ENCODE results near the gene CASTOR2.
A peak's percentile ranks its signal among the peaks of the same experiment; 100 is the strongest.
"Not testable (repeated sequence)": the region's sequence is repeated elsewhere in the genome, so short reads cannot be mapped to it uniquely, and the experiment has no call there.

Gene CASTOR2

DNA sequence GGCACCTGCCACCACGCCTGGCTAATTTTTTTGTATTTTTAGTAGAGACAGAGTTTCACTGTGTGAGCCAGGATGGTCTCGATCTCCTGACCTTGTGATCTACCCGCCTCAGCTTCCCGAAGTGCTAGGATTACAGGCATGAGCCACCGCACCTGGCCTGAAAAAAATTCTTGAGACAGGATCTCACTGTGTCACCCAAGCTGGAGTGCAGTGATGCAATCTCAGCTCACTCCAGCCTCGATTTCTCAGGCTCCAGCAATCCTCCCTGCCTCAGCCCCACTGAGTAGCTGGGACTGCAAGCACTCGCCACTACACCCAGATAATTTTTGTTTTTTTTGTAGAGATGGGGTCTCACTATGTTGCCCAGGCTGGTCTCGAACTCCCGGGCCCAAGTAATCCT lies 13.0 kb downstream of the CASTOR2 start:
- not testable (repeated sequence) for H3K4me3 ChIP-seq (ENCODE audit: control insufficient read depth, low read depth, low read length); DNase-seq (ENCODE audit: low read depth)

DNA sequence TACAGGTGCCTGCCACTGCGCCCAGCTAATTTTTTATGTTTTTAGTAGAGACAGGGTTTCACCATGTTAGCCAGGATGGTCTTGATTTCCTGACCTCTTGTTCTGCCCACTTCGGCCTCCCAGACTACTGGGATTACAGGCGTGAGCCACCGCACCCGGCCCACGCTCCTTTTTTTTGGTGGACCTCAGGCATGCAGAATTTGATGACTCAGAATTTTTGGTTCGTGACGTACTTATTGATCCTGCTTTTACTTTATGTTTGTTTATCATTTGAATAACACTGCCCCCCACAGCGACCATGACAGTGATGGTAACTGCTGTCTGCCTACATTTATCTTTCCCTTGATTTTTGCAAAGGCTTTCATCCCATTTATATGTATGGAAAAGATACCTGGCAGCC lies 23.9 kb downstream of the CASTOR2 start:
- not testable (repeated sequence) for H3K4me3 ChIP-seq (ENCODE audit: control insufficient read depth, low read depth, low read length)
- DNase-seq (ENCODE audit: low read depth): peak; percentile 75

DNA sequence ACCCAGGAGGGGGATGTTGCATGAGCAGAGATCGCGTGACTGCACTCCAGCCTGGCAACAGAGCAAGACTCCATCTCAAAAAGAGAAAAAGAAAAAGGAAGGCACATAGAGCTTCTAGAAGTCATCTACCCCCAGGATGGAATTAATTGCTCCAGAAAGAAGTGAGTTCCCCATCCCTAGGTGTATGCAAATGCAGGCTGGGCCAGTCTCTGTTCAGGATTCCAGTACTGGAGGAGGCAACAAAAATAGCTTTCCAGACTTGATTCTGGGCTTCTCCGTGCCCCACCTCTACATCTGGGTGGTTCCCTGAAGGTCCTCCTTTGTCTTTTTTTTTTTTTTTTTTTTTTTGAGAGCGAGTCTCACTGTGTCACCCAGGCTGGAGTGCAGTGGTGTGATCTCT lies 28.6 kb downstream of the CASTOR2 start:
- no peak overlapping the region for H3K4me3 ChIP-seq (ENCODE audit: control insufficient read depth, low read depth, low read length)
- TF ChIP-seq, protein P1, sequence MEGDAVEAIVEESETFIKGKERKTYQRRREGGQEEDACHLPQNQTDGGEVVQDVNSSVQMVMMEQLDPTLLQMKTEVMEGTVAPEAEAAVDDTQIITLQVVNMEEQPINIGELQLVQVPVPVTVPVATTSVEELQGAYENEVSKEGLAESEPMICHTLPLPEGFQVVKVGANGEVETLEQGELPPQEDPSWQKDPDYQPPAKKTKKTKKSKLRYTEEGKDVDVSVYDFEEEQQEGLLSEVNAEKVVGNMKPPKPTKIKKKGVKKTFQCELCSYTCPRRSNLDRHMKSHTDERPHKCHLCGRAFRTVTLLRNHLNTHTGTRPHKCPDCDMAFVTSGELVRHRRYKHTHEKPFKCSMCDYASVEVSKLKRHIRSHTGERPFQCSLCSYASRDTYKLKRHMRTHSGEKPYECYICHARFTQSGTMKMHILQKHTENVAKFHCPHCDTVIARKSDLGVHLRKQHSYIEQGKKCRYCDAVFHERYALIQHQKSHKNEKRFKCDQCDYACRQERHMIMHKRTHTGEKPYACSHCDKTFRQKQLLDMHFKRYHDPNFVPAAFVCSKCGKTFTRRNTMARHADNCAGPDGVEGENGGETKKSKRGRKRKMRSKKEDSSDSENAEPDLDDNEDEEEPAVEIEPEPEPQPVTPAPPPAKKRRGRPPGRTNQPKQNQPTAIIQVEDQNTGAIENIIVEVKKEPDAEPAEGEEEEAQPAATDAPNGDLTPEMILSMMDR (conservative IDR thresholded peaks at IDR 0.05; ENCODE audit: control insufficient read depth, insufficient read depth, low read depth, low read length): no peak
- no peak for DNase-seq (ENCODE audit: low read depth)

DNA sequence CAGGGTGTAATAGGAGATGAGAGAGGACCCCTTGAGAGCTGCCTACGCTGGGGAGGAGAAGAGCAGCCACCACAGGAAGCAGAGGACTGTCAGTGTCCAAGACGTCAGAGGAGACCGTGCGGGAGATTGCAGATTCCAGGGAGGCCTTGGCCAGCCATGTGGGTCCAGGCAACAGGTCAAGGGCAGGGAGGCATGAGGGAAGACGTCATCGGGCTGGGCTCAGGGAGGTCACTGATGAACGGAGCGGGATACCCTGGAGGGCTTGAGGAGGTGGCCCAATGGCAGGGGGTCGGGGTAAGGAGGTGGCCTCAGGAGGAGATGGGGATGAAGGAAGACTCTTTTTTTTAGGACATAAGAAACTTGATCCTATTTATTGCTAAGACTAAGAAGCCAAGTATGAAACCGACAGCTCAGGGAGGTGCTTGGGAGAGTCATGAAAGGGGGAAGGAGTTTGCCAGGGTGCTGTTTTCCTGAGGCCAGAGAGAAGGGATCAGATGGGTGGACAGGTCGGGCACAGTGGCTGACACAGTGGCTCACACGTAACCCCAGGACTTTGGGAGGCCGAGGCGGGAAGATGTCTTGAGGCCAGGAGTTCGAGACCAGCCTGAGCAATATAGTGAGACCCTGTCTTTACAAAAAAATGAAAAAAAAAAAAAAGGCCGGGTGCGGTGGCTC lies 30.5 kb downstream of the CASTOR2 start:
- DNase-seq (ENCODE audit: low read depth); H3K4me3 ChIP-seq (ENCODE audit: control insufficient read depth, low read depth, low read length): not testable (repeated sequence)

DNA sequence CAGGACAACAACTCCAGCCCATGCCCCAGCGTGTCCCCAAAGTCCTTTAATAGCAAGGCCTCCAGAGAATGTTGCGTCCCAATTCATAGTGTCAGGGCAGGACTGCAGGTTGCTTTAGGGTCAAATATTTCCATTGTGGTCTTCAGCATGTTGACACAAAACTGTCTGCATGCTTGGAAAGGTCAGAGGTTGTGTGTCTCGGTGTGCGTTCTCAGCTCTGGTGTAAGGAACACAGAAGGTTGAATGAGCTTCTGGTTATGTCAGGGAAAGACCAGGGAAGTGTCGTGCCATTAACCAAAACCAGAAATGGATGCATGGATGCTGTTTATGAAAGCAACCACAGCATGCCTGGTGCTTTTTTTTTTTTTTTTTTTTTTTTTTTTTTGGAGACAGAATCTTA lies 31.9 kb downstream of the CASTOR2 start:
- not testable (repeated sequence) for H3K4me3 ChIP-seq (ENCODE audit: control insufficient read depth, low read depth, low read length); DNase-seq (ENCODE audit: low read depth)

DNA sequence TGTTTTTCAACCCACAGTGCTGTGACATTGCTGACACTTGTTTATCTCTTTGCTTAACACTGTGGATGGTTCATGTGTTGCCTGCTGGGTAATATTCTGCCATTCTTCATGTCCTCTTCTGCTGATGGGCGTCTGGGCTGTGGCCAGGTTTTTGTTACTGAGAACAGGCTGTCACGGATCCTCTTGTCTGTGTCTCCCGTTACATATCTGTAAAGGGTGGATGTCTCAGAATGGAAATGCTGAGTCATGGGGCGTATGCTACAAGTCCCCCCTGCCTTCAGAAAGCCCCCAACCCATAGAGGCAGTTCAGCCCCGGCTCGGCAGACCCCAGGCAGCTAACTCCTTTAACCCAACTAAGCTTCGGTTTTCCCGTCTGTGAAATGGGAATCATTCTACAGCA lies 33.3 kb downstream of the CASTOR2 start:
- peak; percentile 23 for DNase-seq (ENCODE audit: low read depth)
- not testable (repeated sequence) for H3K4me3 ChIP-seq (ENCODE audit: control insufficient read depth, low read depth, low read length)

DNA sequence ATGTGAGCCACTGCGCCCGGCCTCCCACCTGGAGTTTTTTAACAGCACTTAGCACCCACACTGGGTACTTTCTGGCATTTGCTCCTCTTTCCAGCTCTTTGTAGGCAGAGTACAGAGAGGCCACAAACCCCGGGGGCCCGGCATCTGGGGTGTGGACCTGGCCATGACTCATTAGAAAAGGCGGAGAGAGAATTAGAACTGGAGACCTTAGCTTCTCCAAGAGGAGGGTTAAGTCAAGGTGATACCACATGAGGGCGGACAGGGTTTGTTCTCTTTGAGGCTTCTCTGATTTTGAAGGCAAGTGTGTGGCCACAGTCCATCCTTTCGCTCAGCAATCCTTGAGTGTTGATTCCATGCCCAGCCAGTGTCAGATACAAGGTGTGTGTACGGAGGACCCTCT lies 36.9 kb downstream of the CASTOR2 start:
- not testable (repeated sequence) for DNase-seq (ENCODE audit: low read depth)

DNA sequence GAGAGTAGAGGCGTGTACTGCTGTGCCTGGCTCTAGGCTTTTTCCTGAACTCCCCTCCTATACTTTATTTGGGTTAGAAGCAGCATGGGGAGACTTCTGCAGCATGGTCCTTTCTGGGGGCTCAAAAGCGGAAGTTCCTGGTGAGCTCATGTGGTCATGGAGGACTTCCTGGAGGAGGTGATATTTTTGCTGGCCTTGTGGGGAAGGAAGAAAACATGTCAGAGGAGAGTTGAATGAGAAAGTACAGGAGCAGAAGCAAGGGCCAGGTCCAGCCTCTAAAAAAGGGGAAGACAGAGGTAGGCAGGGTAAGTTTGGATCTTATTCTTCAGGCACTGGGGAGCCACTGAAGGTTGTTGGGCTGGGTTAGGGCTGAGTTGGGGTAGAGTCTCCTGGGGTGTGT lies 45.5 kb downstream of the CASTOR2 start:
- DNase-seq (ENCODE audit: low read depth): no peak
- TF ChIP-seq, protein P1 (conservative IDR thresholded peaks at IDR 0.05; ENCODE audit: control insufficient read depth, insufficient read depth, low read depth, low read length): no peak
- H3K4me3 ChIP-seq (ENCODE audit: control insufficient read depth, low read depth, low read length): no peak overlapping the region

More for the DNA sequence above, 36.9 kb downstream of the CASTOR2 start:
- H3K4me3 ChIP-seq (ENCODE audit: control insufficient read depth, low read depth, low read length): not testable (repeated sequence)

DNA sequence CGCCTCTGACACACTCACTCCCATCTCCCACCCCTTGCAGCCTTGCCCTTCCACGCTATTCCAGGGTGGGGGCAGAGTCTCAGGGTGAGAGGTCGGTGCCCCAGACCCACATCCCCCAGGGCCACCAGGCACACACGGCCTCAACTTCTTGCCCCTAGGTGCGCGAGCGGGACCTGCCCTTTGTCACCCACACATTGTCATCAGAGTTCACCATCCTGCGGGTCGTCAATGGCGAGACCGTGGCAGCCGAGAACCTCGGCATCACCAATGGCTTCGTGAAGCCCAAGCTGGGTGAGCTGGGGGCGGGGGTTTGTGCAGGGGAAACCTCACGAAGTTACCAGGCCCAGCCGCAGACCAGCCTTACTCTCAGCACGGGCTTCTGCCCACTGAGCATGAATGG lies 53.3 kb downstream of the CASTOR2 start:
- TF ChIP-seq, protein P1 (conservative IDR thresholded peaks at IDR 0.05; ENCODE audit: control insufficient read depth, insufficient read depth, low read depth, low read length): no peak
- no peak overlapping the region for H3K4me3 ChIP-seq (ENCODE audit: control insufficient read depth, low read depth, low read length)
- DNase-seq (ENCODE audit: low read depth): no peak

DNA sequence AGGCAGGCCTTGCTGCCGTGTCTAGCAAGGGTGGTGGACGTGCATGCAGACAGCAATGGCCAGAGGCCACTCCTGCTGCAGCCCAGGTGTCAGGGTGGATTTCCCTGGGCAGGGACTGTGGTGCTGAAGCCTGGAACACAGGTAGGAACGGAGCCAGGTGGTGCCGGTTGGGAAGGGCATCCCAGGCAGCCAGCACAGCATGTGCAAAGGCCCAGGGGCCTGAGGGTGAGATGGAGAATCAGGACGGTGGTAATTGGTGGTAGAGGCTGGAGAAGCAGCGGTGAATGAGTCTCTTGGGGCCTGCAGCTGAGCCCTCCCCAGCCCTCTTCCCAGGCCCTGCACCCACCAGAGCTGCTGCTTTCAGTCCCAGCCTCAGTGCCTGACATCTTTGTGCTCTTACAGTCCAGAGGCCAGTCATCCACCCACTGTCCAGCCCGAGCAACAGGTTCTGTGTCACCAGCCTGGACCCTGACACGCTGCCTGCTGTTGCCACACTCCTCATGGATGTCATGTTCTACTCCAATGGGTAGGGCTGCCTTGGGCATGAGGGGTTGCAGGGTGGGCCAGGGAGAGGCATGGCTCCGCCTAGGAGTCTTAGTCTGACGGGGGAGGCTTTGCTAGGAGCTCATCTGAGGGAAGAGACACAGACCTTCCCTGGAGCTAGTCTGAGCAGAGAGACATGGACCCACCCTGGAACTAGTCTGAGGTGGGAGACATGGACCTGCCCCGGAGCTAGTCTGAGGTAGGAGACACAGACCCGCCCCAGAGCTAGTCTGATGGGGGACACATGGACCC lies 54.3 kb downstream of the CASTOR2 start:
- no peak overlapping the region for H3K4me3 ChIP-seq (ENCODE audit: control insufficient read depth, low read depth, low read length)

More for the DNA sequence above, 54.3 kb downstream of the CASTOR2 start:
- DNase-seq (ENCODE audit: low read depth): no peak
- TF ChIP-seq, protein P1 (conservative IDR thresholded peaks at IDR 0.05; ENCODE audit: control insufficient read depth, insufficient read depth, low read depth, low read length): no peak

Measured in fibroblast of mammary gland (primary cell).